Transverse colon (tissue), 3 donors: Measurements from ENCODE around the gene MTMR12.

Source experiments
- EP300 ChIP-seq: sonication (generic); formaldehyde crosslinking; IDR thresholded peaks from one replicate; pipeline ENCODE4 v1.6.1; 2017; ENCODE audit warnings: antibody characterized with exemption, low read depth
- TF ChIP-seq, protein P1 (sequence below), 5 experiments: fragments of 200-600 bp in 3 of 5; fragments of 450-650 bp in 2 of 5; sonication (generic) in 3 of 5; IDR thresholded peaks; 1 replicate in 2 of 5; 2 replicates in 3 of 5; pipeline ENCODE4 v1.5.1; 2016 to 2017; ENCODE audit warnings: antibody characterized with exemption in 5 of 5, inconsistent platforms in 3 of 5, mild to moderate bottlenecking in 2 of 5, moderate library complexity in 1 of 5

DNA sequence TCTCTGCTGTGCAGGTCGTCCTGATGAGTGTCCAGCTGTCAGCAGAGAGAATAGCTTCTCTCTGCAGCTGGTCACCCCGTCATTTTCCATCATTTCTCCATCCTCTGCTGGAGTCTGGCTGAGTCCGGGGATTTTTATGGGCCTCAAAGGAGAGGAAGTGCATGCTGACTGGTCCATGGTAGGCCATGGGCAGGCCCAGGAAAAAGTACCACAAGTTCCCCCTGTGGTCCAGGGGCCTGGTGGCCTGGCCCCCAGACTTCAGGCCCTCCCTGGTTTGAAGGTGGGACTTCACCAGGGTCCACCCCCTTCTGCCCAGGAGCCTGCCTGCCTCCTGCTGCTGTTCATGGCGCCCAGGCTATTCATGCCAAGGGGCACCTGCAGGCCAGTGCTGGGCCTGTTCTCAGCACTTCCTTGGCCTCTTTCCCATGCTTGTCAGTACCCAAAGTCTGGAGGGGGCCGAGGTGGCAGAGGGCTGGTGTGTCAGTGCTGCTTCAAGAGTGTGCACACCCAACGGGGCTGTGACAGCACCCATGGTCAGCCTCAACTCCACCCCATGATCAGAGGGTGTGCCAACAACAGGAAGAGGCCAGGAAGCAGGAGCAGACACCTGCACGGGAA lies 7.3 kb upstream of the MTMR12 start:
- TF ChIP-seq EP300 = no peak
- TF ChIP-seq, protein P1, sequence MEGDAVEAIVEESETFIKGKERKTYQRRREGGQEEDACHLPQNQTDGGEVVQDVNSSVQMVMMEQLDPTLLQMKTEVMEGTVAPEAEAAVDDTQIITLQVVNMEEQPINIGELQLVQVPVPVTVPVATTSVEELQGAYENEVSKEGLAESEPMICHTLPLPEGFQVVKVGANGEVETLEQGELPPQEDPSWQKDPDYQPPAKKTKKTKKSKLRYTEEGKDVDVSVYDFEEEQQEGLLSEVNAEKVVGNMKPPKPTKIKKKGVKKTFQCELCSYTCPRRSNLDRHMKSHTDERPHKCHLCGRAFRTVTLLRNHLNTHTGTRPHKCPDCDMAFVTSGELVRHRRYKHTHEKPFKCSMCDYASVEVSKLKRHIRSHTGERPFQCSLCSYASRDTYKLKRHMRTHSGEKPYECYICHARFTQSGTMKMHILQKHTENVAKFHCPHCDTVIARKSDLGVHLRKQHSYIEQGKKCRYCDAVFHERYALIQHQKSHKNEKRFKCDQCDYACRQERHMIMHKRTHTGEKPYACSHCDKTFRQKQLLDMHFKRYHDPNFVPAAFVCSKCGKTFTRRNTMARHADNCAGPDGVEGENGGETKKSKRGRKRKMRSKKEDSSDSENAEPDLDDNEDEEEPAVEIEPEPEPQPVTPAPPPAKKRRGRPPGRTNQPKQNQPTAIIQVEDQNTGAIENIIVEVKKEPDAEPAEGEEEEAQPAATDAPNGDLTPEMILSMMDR (IDR thresholded peaks at IDR 0.05) = no peak
